ENCODE measurements around the gene PET117.

- TF ChIP-seq CTCF (IDR thresholded peaks at IDR 0.05; ENCODE audit: insufficient read depth, low read length) (no peak), REST (IDR thresholded peaks at IDR 0.05; ENCODE audit: insufficient replicate concordance, low read depth) (no peak)
Observed at GRCh38 chr20:18166241-18166881, 28.7 kb downstream of the PET117 start.
